ENCODE results near the gene TGFB3. TPM values are rescaled to one million over a fixed set of nuclear protein-coding genes. Genes with fewer than 3 reads are reported as not detected.

Gene TGFB3
- total RNA-seq, 1 donor from 2014 or later, result 25.4 TPM

- intact Hi-C loops (cut with DNase I), result no loop called here
- H3K27ac ChIP-seq, result peak overlapping the region; percentile 94
- no peaks in the 10 kb centered on the region for H3K27me3 ChIP-seq
- TF ChIP-seq, protein P1, sequence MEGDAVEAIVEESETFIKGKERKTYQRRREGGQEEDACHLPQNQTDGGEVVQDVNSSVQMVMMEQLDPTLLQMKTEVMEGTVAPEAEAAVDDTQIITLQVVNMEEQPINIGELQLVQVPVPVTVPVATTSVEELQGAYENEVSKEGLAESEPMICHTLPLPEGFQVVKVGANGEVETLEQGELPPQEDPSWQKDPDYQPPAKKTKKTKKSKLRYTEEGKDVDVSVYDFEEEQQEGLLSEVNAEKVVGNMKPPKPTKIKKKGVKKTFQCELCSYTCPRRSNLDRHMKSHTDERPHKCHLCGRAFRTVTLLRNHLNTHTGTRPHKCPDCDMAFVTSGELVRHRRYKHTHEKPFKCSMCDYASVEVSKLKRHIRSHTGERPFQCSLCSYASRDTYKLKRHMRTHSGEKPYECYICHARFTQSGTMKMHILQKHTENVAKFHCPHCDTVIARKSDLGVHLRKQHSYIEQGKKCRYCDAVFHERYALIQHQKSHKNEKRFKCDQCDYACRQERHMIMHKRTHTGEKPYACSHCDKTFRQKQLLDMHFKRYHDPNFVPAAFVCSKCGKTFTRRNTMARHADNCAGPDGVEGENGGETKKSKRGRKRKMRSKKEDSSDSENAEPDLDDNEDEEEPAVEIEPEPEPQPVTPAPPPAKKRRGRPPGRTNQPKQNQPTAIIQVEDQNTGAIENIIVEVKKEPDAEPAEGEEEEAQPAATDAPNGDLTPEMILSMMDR (IDR thresholded peaks at IDR 0.05), result peak; percentile 60
- H3K4me1 ChIP-seq, result peaks cover 47% of the 10 kb centered on the region
- ATAC-seq (peak; percentile 86), DNase-seq (peak; percentile 91)
- H3K4me3 ChIP-seq, result peak overlapping the region; percentile 78
- no peaks in the 10 kb centered on the region for H3K36me3 ChIP-seq
- H3K9me3 ChIP-seq, result no peaks in the 10 kb centered on the region
These were observed 647 bp upstream of the TGFB3 start for GRCh38 chr14:75982266-75983018.

DNA sequence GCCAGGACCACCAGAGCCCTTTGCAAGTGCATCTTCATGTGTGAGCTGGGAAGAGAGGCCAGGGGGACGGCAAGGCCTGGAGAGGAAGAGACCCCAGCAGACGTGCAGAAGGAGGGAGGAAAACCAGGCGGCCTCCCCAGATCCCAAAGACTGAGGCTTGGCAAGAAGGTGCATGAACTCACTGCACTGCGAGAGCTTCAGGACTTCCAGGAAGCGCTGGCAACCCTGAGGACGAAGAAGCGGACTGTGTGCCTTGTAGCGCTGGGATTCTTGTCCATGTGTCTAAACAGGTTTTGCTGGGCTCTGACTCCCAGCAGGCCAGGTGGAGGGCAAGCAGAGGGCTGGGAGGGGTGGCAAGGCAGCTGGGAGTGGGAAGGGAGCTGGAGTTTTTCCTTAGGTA lies 939 bp downstream of the TGFB3 start:
- Histone ChIP-seq H3K27me3 (no peaks in the 10 kb centered on the region), H3K27ac (peak overlapping the region; percentile 94), H3K36me3 (no peaks in the 10 kb centered on the region), H3K4me1 (peaks cover 33% of the 10 kb centered on the region), H3K4me3 (peak overlapping the region; percentile 78), H3K9me3 (no peaks in the 10 kb centered on the region)
- intact Hi-C loops (cut with DNase I), result no loop called here
- ATAC-seq, result no peak
- DNase-seq, result no peak
- TF ChIP-seq, protein P1 (IDR thresholded peaks at IDR 0.05), result no peak

GRCh38 chr14:75979648-75980565 lies 1.9 kb downstream of the TGFB3 start:
- Histone ChIP-seq H3K4me3 (peak overlapping the region; percentile 78), H3K27me3 (no peaks in the 10 kb centered on the region), H3K36me3 (no peaks in the 10 kb centered on the region), H3K9me3 (no peaks in the 10 kb centered on the region), H3K27ac (no peak overlapping the region), H3K4me1 (peaks cover 29% of the 10 kb centered on the region)
- intact Hi-C loops (cut with DNase I), result loop anchor here (5.0 kb wide), 1 partner anchor 73 kb away; no protein-coding TSS in a partner anchor
- TF ChIP-seq, protein P1 (IDR thresholded peaks at IDR 0.05), result no peak
- ATAC-seq, result no peak
- no peak for DNase-seq

GRCh38 chr14:75979071-75979571 lies 2.7 kb downstream of the TGFB3 start:
- Histone ChIP-seq H3K27me3 (no peaks in the 10 kb centered on the region), H3K4me3 (peak overlapping the region; percentile 78), H3K36me3 (no peaks in the 10 kb centered on the region), H3K4me1 (peaks cover 29% of the 10 kb centered on the region), H3K9me3 (no peaks in the 10 kb centered on the region), H3K27ac (no peak overlapping the region)
- DNase-seq (no peak), ATAC-seq (peak; percentile 4)
- intact Hi-C loops (cut with DNase I), result loop anchor here (5.0 kb wide), 1 partner anchor 72 kb away; no protein-coding TSS in a partner anchor
- TF ChIP-seq, protein P1 (IDR thresholded peaks at IDR 0.05), result peak; percentile 43

- Histone ChIP-seq H3K9me3 (no peaks in the 10 kb centered on the region), H3K27me3 (no peaks in the 10 kb centered on the region), H3K27ac (no peak overlapping the region), H3K36me3 (no peaks in the 10 kb centered on the region), H3K4me1 (peaks cover 29% of the 10 kb centered on the region), H3K4me3 (peak overlapping the region; percentile 78)
- TF ChIP-seq, protein P1 (IDR thresholded peaks at IDR 0.05), result no peak
- intact Hi-C loops (cut with DNase I), result loop anchor here (5.0 kb wide), 1 partner anchor 71 kb away; no protein-coding TSS in a partner anchor
- DNase-seq (no peak), ATAC-seq (no peak)
These were observed 3.5 kb downstream of the TGFB3 start for GRCh38 chr14:75978249-75978731.
